NCI-H526 (cell line): ENCODE results near the gene NATD1.
"Not testable (repeated sequence)": the region's sequence is repeated elsewhere in the genome, so short reads cannot be mapped to it uniquely, and the experiment has no call there.

Source experiments
- DNase-seq, 2 experiments: peaks; one replicate each; lab custom pipeline; 2025; lab: John Stamatoyannopoulos, UW

NATD1 gene

DNA sequence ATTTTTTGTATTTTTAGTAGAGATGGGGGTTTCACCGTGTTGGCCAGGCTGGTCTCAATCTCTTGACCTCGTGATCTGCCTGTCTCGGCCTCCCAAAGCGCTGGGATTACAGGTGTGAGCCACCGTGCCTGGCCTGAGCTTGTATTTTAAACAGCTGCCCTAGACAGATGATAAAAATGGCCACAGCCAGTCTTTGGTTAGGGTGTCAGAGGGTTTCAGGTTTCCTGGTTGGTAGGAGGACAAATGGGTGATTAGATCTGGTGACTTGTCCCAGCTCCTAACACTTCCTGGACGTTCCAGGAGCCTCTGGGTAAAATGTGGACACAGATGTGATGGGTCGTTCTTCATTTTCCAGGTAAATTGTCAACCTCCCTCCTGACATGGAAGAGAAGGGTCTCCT lies 60.8 kb downstream of the NATD1 start:
- not testable (repeated sequence) for DNase-seq

DNA sequence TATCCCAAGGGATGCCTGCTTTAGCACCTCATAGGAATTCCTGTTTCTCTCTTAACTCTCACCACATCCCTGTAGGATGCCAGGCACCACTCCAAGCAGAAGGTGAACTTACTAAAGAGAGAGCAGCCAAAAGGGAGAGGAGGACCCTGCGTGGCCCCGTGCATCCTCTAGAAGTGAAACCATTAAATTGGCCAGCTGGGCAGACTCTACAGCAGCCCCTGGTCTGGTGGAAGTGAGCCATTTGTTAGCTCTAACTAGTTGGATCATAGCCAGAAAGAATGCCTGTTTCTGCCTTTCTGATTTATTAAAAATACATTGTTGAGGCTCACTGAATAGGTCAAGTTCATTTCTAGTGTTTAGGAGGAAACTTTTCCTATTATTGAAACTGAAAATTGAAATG lies 61.5 kb downstream of the NATD1 start:
- DNase-seq: no peak

DNA sequence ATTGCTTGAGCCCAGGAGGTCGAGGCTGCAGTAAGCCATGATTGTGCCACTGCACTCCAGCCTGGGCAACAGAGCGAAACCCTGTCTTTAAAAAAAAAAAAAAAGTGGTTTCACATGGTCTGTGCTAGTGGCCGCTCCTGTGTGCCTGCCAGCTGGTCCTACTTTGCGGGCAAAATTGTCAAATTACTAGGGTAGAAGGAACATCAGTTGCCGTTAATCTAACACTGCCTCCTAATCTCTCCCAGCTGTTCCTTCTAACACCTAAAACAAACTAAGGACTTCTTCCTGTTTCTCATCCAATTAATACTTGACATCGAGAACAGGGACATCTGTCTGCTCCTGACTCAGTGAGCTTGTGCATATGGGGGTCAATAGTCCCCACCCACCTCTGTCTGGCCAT lies 63.1 kb downstream of the NATD1 start:
- DNase-seq: no peak

DNA sequence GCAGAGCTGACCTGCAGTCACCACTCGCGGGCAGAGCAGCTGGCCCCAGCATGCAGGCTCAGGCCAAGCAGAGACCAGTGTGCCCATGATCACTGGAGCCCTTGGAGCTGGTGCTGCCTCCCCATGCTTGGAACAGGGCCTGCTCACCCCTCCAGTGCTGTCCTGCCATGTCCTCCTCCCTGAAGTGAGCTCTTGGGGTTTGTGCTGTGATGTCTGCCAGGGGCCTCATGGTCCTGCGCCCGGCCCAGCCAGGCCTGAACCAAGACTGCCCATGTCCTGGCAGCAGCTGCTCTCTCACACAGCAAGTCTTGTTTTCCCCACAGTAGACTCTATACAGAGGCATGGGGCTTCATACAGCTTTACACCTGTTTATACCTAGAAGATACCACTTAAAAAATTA lies 63.8 kb downstream of the NATD1 start:
- no peak for DNase-seq
